Fibroblast of upper back skin (primary cell): Measurements from ENCODE around the gene ACTRT2.

Source experiments
- DNase-seq: peaks from one replicate; pipeline ENCODE4 v3.0.0-alpha.2; 2013

ACTRT2 gene

DNA sequence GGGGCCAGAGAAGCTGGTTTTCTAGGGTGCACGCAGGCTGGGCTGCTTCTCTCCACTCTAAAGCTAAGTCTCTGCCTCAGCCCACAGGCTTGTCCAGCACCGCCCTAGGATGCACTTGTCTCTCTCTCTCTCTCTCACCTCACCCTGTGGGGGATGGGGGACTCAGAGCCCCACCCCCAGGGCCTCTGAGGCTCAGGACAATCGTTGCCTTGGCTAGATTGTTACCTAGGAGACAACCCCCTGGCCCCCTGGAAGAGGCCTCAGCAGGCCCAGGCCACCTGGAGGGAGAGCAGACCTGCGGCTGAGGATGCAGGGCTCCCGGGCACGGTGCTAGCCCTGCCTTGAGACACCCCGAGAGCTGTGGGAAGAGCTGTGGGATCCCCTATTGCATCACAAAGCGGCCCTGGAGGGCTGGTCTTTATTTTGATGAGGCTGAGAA is at the start of gene ACTRT2:
Gene ACTRT2 (plus strand): TSS at position 235 of the 439 bp plus-strand sequence. CDS start 220 bp downstream, outside the sequence.
- no peak for DNase-seq

DNA sequence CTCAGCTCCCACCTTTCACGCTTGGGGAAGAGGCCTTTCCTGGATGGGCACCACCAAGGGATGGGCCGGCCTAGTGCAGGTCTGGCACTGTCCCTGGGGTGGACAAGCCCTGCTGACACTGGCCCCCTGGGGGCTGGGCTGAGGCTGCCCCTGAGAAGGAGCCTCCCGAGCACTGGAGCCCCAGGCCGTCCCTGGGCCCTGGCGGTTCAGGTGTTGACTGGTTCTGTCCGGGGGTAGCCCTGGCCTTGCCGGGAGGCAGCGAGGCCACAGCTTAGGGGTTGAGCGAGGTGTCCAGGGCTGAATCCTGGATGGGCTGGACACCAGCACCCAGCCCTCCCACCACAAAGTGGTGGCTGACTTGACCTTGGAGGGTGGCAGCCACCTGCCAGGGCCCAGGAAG is 49.7 kb upstream of the ACTRT2 start:
- no peak for DNase-seq

DNA sequence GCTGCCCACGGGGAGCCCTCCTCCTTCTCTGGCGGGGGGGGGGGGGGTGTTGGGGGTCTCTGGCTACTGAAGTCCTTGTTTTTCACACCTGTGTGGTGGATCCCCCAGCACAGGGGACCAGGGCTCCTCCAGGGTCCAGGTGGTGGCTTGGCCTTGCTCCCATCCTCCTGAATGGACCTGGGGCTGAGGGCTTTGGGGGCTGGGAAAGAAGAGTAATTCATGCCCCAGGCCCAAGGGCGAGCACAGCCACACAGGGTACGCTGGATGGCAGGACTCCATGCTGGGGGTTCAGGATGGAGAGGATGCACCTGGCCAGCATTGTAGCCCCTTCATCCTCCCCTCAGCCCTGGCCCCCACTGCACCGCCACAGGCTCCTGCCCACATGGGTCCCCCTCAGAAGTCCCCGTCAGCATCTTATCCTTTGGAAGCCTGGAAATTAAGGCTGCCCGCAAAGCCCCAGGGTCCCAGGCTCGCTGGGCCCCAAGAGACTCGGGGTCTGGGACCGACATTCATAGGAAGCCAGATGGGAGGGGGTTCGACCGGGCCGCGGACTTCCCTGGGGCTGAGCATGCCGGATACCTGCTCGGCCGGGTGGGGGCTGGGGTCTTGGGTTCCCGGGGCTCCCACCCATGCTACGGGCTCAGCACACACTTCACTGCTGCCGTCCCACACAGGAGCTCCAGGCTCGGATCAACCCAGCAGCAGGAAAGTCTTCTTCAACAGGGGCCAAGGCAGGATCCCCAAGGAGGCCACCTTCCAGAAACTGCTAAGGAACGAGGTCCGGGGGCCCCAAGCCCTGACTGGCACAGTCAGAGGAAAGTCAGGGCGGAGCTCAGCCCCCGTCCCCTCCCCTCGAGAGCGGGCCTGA is 49.0 kb upstream of the ACTRT2 start:
- DNase-seq: no peak

DNA sequence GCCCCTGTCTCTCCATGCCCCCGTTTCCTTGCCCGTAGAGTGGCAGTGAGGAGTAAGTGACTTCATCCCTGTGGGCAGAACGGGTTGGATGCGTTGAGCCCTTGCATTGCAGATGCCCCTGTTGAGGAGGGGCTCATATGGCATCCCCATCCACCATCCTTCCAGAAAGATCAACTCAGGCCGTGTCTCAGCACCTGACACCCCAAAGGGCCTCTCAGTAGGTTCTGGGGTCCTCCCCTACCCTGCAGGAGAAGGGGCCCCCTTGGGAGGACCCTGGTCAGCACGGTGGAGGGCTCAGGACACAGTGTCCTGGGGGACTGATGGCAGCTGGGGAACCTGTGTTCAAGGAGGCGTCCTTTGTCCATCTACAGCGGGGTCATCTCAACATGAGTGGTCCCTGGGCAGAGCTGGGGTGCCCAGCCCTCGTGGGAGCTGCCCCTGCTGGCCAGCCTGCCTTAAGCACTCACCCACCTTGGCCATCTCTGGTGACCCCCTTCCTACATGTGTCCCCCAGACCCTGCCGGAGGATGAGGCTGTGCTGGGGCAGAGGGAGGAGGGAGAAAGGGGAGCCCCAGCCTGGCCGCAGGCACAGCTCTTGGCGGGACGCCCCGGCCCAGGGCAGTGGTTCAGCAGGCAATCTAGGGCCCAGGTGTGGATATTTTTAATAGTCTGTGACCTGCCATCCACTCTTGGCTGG is 48.2 kb upstream of the ACTRT2 start:
- no peak for DNase-seq

DNA sequence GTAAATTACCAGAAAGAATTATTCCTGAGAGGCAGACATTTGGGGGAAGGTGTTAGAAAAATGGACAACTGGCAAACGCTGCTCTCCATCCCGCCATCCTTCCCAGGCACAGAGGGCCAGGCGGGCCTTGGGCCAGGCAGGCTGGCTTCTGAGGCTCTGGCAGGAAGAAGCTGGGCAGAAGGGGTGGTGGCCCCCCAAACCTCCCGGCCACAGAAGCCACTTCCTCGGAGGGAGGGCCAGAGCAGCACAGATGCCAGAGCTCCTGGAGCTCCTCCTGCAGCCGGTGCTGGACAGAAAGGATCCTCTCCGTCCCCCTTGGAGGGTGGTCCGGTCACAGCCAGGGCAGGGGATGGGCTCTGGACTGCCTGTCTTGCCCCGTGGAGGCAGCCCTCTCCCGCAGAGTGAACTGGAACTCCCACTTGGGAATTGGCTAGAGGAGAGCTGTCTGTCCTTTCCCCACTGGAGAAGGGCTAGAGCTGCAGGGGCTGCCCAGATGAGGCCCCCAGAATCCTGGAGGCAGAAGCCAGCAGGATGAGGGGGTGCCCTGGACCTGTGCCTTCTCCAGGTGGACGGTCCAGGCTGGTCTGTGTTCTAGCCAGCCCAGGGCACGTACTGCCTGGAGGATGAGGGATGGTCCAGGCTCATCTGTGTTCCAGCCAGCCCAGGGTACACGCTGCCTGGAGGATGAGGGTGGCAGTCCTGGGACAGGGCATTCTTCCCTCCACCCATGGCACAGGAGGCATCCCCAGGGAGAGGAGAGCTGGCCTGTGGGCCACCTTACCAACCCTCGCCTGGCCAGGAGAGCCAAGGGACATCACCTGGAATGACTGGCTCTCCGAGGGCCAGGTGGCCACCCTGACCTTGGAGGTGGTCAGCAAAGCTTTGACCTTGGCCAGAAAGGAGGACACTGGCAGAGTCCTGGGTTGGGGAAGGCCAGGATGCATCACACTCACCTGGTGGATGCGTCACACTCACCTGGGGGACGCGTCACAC is 47.4 kb upstream of the ACTRT2 start:
- DNase-seq: no peak

DNA sequence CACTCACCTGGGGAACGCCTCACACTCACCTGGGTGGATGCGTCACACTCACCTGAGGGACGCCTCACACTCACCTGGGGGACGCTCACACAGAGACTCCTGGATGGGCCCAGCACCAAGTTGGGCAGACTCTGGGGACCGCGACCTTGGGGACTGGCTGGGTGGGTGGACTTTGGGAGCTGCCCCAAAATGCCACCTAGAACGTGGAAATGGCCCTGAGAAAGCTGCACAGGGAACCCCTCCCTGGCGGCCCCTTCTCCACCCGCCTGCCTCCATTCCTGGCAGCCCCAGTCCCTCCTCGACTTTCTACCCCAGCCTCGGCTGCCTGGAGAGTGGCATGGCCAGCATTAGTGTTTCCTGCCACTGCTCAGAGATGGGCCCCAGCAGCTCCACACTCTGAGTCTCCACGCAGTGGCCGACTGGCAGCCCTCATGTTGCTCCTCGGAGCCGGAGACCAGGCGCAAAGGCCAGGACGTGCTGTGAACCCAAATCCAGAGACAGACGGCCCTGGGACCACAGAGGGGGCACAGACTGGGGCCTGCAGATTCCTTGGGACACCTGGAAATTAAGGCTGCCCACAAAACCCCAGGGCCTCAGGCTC is 46.5 kb upstream of the ACTRT2 start:
- DNase-seq: no peak

DNA sequence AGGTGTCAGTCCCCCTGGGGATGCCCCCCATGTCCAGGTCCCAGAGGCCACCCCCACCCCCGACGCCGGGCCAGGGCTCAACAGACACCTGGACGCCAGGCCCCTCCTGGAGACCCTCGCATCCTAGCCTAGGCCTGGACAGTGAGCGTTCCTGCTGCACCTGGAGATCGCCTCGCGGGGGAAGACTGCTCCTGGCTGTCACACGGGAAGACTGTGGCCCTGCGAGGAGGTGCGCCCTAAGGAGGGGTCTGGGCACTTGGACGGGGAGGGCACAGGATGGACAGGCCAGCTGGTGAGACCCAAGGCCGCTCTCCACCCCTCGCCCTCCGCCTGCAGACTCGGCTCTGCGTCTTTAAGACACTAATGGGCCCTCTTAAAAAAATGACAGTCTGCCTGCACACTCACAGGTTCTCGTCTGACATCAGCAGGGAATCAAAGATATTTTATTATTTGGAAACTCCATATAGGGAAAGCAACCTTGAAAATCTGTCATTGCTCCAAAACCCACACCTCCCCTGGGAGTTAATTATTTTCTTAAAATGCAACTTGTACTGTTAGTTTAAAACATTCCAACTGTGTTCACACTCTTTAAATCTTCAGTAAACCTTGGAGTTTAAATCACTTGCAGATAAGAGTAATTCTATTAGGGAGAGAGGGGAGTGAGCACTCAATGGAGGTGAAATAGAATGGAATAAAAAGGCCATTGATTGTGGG is 45.6 kb upstream of the ACTRT2 start:
- DNase-seq: no peak

DNA sequence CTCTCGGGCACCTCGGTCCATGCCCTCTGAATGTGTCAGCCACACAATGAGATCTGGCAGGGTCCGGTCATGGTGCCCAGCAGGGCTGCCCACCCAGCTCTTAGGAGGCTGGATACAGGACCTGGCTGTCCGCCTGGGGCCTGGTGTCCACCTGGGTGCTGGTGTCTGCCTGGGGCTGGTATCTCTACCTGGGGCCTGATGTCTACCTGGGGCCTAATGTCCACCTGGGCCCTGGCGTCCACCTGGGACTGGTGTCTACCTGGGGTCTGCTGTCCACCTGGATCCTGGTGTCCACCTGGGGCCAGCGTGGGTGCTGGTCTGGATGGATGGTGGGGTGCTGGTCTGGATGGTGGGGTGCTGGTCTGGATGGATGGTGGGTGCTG is 45.1 kb upstream of the ACTRT2 start:
- DNase-seq: no peak

DNA sequence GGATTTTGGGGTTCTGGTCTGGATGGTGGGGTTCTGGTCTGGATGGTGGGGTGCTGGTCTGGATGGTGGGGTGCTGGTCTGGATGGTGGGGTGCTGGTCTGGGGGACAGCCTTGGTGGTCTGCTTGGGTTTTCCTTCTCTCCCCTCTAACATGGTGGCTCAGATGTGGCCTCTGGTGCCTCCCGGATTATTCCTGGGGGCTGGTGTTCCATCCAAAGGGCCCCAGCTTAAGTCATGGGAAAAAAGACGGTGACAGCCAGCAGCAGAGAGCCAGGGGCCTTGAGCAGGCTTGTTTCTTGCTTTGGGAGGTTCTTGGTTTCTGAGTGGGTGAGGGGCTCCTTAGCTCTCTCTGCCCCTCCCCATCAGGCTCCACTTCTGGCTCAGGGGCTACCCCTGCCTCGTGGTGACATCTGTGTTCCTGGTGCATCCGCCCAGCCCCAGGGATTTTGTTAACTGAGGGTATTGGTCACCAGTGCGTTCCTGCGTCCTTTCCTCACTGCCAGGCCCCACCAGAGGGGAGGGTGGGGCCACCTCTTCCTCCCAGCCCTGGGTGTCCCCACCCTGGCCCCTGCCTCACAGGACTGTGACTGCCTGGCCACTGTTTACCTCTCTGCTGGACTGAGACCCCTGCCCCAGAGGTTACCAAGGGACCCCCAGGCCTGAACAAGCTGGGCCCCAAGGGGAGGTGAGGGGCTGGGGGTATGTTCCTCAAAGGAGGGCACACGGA is 43.2 kb upstream of the ACTRT2 start:
- DNase-seq: no peak

DNA sequence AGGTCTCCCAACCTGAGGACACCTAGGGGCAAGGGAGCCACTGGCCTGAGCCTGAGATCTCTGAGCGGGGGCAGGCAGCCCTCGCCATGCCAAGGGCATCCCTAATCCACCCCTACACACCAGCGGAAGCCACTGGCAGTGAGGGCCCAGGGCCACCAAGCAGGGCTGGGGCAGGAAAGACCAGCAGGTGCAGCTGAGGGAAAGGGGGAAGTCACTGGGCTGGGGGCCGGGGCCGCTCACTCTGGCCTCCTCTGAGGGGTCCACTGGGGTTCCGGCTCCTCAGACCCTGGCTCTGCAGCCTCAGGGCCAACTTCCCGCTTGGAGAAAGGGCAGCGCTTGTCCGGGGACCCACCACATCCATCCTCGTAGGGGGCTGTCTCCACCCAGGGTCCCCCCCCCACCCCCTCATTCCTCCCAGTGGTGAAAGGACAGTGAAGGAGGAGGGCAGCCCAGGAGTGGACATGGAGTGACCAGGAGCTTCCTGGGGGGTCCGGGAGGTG is 42.5 kb upstream of the ACTRT2 start:
- DNase-seq: no peak

DNA sequence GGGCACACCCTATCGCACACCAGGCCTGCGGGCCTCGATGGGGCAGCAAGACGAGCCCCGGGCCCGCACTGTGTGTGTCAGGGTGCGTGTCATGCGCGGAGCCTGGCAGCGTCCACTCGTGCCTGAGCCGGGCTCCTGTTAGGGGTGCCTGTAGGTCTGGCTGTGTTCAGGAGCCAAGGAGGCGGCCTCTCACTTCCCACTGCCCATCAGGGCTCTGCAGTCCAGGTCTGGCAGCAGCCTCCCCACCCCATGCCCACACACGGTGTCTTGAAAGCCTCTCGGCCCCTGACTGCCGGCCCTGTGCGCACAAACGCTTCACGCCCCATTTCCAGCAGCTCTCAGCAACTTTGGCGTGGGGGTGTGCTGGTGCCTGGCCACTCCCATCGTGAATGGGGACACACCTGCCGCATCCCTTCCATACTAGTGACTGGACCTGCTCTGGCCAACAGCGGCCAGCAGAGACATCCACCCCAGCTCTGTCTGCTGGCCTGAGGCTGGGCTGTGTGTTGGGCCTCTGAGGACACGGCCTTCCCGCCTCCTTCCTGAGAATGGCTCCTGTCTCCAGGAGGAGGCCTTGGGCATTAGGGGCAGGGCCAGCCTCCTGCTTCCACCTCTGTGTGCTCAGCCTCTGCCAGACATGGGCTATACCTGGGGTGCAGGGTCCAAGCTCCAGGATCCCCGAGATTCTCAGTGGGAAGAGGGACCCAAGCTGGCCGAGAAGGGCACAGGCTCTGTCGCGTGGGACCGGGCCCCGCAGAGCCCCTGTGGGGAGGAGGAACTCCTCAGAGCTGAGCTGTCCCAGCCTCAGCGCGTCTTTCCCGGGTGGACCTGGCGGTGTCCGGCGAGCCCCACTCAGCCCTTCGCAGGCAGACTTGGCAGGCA is 41.8 kb upstream of the ACTRT2 start:
- DNase-seq: no peak

DNA sequence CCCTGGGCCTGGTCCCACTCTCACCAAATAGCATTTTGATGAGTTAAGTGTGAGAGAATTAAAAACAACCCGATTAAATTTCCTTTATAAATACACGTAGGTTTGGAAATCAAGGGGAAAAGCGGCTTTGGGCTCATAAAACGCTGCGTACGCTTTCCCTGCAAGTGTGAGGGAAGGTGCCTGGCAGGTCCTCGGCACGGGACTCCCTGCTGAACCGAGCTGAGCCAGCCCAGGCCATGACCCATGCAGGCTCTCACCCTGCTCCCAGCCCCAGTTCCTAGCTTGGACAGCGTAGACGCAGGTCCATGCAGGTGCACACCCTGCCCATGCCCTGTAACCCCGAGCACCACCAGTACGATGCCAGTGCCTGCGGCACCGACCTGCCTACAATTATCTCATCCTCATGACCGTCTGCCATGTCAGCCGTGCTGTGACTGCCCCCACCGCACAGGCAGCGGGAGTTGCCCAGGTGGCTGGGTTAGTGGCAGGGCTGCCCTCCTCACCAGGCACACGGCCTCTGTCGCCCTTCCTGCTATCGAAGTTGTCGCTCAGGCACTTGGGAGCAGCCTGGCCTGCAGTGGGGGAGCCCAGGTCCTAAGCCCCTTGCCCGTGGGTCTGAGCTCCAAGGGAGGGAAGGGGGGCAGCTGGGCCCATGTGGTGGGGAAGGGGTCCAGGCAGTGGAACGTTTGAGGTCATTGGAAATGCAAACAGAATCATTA is 41.0 kb upstream of the ACTRT2 start:
- DNase-seq: no peak

DNA sequence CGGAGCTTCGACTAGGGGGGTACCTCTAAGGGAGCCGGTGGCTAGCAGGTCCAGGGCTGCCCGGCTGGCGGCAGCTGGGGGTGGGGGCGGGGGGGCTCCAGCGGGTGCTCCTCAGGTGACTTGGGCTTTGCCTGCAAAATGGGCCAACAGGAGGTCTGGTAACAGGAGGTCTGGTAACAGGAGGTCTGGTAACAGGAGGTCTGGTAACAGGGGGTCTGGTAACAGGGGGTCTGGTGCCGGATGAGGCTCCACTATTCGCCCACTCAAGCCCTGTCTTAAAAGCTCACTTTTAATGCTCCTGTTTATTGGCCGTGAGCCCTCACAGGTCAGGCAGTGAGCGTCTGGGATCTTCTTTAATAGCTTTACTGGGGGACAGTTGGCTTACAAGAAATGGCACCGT is 40.4 kb upstream of the ACTRT2 start:
- no peak for DNase-seq

DNA sequence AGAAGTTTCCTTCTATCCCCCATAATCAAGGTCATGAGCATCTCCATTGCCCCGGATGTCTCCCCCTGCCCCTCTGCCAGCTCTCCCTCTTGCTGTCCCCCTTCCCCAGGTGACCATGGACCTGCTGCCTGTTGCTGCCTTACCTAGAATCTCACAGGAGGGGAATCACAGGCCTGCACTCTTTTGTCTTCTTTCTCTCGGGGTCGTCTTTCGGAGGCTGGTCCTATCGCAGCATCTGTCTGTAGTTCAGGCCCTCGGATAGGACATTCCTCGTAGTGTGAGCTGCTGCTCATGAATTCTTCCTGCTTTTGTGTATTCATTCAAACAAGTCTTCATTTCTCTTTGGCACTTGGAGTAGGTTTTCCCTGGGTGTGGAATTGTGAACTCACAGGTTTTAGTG is 39.9 kb upstream of the ACTRT2 start:
- DNase-seq: no peak

DNA sequence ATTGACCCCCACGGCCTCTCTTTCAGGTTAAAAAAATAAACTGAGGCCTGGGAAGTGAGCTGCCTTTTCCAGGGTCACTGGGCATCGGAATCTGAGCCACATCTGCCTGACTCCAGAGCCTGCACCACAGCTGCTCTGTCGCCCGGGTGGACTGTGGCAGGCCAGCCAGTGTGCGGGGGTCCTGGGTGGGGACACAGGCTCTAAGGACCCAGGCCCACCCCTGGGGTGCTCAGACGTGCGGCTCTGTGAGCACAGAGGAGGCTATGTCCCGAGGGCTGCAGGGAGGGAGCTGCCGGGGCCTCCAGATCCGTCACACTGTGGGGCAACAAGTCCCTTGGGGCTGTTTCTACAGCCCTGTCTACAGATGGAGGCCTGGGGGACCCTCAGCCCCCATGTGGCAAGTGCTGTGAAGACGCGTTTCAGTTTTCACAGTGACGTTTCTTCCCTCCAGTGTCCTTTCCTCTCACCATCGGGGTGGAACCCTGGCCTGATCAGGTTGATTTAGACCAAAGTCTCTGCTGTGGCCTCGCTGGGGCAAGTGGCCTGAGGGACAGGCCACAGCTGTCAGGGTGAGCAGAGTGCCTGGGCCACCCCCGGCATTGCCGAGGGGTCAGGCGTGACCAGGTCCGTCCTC is 39.2 kb upstream of the ACTRT2 start:
- DNase-seq: no peak

DNA sequence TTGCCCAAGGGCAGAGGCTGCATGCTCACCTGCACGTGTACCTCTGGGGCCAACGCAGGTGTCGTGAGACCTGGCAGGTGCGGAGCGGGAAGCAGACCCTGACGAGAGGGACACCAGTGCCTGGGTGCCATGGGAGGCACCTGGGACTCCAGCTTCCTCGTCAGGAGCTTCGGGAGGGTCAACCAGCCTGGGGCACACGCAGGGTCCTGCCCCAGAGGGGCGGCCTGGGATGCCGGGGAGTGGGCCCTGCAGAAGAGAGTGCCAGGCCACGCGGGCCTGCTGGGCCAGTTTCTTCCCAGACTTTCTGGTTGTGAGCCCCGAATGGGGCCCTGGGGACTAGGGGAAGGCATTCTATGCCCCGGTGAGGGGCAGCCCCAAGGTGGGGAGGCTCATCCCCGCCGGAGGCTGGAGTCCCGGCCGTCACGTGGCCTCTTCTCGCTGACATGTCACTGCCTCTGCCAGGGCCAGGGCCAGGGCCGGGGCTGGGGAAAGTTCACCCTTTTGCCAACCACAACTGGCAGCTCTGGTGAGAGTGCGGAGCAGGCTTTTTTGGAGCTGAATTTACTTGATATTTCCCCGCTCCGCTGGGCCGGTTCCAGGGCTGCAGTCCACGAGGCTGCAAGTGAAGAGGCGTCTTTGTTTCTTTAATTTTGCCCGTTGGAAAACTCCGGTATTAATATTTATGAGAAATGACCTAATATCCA is 38.5 kb upstream of the ACTRT2 start:
- DNase-seq: no peak

DNA sequence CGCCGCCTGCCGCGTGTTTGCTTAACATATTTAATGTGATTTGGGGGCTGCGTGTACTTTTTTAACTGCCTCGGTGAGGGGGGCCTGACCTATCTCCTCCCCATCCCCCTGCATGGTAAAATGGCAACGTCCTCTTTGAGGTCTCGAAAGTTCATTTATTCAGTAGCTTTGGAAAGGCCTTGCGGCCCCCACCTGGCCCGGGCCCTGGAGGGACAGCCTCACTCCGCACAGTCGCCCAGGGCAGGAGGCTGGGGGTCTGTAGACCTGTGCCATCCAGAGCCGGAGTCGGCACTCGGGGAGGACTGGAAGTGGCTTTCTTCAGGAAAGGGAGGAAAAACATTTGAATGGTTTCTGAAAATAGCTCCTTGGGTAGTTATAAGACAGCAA is 38.0 kb upstream of the ACTRT2 start:
- DNase-seq: no peak
